ENCODE results near the gene CLEC18B.
A peak's percentile ranks its signal among the peaks of the same experiment; 100 is the strongest.
"Not testable (repeated sequence)": the region's sequence is repeated elsewhere in the genome, so short reads cannot be mapped to it uniquely, and the experiment has no call there.

CLEC18B gene

GRCh38 chr16:74420612-74421481 is at the start of gene CLEC18B:
TSS of gene CLEC18B (minus strand) at chr16:74421478. CDS start at chr16:74421270, 208 bp downstream.
- not testable (repeated sequence) for H3K27ac Mint-ChIP-seq

GRCh38 chr16:74469946-74470478 is 48.7 kb upstream of the CLEC18B start:
- peaks cover 69% of the 10 kb centered on the region for H3K36me3 Mint-ChIP-seq (ENCODE audit: low read depth)
- H3K27me3 Mint-ChIP-seq: no peaks in the 10 kb centered on the region
- H3K4me3 Mint-ChIP-seq: no peak overlapping the region
- H3K4me1 Mint-ChIP-seq (ENCODE audit: low read depth): peaks cover 18% of the 10 kb centered on the region
- no peaks in the 10 kb centered on the region for H3K9me3 Mint-ChIP-seq
- no peak overlapping the region for H3K27ac Mint-ChIP-seq

More at GRCh38 chr16:74420612-74421481, at the start of gene CLEC18B:
- H3K9me3 Mint-ChIP-seq; H3K36me3 Mint-ChIP-seq (ENCODE audit: low read depth); H3K4me1 Mint-ChIP-seq (ENCODE audit: low read depth); H3K4me3 Mint-ChIP-seq; H3K27me3 Mint-ChIP-seq: not testable (repeated sequence)

- no peaks in the 10 kb centered on the region for H3K27me3 Mint-ChIP-seq
- no peak overlapping the region for H3K27ac Mint-ChIP-seq
- H3K4me3 Mint-ChIP-seq: no peak overlapping the region
- H3K9me3 Mint-ChIP-seq: no peaks in the 10 kb centered on the region
- H3K36me3 Mint-ChIP-seq (ENCODE audit: low read depth): peaks cover 69% of the 10 kb centered on the region
- peaks cover 21% of the 10 kb centered on the region for H3K4me1 Mint-ChIP-seq (ENCODE audit: low read depth)
These were observed 47.7 kb upstream of the CLEC18B start for GRCh38 chr16:74468807-74469525.

DNA sequence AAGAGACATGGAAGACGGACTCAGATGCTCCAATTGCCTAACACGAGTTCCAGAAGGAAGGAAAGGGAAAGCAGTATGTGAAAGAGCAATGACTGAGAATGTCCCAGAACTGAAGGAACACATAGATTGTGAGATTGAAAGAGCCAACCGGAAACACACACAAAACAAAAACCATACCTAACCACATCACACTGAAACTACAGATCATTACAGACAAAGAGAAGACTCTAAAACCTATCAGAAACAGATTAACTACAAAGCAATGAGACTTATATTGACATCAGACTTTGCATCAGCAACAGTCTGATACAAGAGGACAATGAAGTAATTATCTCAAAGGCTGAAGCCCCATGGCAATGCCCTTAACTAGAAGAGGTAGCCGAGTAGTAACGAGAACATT is 45.6 kb upstream of the CLEC18B start:
- H3K27ac Mint-ChIP-seq: peak overlapping the region; percentile 16
- H3K4me1 Mint-ChIP-seq (ENCODE audit: low read depth): peaks cover 21% of the 10 kb centered on the region
- no peaks in the 10 kb centered on the region for H3K9me3 Mint-ChIP-seq
- H3K27me3 Mint-ChIP-seq: no peaks in the 10 kb centered on the region
- H3K4me3 Mint-ChIP-seq: no peak overlapping the region
- H3K36me3 Mint-ChIP-seq (ENCODE audit: low read depth): peaks cover 74% of the 10 kb centered on the region

DNA sequence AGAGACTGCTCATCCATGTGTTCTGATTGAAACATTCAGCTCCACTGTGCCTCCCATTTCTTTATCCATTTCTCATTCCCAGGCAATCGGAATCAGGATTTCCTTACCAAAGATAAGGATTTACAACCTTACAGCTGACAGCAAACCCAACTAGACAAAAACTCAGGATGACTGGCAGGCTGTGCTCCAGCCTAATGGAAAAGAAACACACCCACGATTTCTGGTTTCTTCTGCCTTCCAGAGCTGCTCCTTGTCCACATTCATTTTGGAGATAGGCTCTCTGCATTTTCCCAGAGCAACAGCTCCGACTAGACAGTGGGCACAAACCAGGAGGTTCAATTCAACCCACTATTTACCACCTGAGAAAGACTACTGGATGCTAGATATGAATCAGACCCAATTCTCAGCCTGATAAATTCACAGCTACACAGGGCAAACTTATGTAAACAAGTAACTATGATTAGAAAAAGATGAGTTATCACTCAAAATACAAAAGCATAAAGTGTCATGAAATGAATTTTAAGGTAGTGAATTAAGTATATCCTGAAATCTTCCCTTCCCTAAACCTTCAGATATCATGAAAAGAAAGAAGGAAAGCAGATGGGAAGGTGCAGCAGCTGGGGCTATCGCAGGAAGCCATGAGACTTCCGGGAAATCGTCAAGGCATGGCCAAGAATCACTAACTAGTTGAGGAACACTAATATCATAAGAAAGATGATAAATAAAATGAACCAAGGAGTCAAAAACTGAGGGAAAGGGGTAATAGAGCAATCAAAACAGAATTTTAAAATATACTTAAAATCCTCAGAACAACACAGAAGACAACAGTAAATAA is 44.8 kb upstream of the CLEC18B start:
- Mint-ChIP-seq H3K4me1 (ENCODE audit: low read depth) (peaks cover 21% of the 10 kb centered on the region), H3K9me3 (no peaks in the 10 kb centered on the region), H3K27ac (peak overlapping the region; percentile 16), H3K27me3 (no peaks in the 10 kb centered on the region), H3K36me3 (ENCODE audit: low read depth) (peaks cover 70% of the 10 kb centered on the region), H3K4me3 (no peak overlapping the region)

GRCh38 chr16:74465281-74465680 is 44.0 kb upstream of the CLEC18B start:
- no peak overlapping the region for H3K27ac Mint-ChIP-seq

GRCh38 chr16:74463888-74464287 is 42.6 kb upstream of the CLEC18B start:
- Mint-ChIP-seq H3K4me3 (no peak overlapping the region), H3K36me3 (ENCODE audit: low read depth) (peaks cover 67% of the 10 kb centered on the region), H3K27ac (no peak overlapping the region), H3K4me1 (ENCODE audit: low read depth) (peaks cover 21% of the 10 kb centered on the region), H3K9me3 (no peaks in the 10 kb centered on the region), H3K27me3 (no peaks in the 10 kb centered on the region)

More at GRCh38 chr16:74465281-74465680, 44.0 kb upstream of the CLEC18B start:
- Mint-ChIP-seq H3K4me1 (ENCODE audit: low read depth) (peaks cover 21% of the 10 kb centered on the region), H3K4me3 (no peak overlapping the region), H3K36me3 (ENCODE audit: low read depth) (peaks cover 69% of the 10 kb centered on the region), H3K9me3 (no peaks in the 10 kb centered on the region), H3K27me3 (no peaks in the 10 kb centered on the region)

- H3K9me3 Mint-ChIP-seq: no peaks in the 10 kb centered on the region
- no peak overlapping the region for H3K4me3 Mint-ChIP-seq
- H3K27ac Mint-ChIP-seq: no peak overlapping the region
These were observed 41.1 kb upstream of the CLEC18B start for GRCh38 chr16:74462361-74462760.

GRCh38 chr16:74461826-74462225 is 40.5 kb upstream of the CLEC18B start:
- Mint-ChIP-seq H3K27me3 (no peaks in the 10 kb centered on the region), H3K4me1 (ENCODE audit: low read depth) (peaks cover 10% of the 10 kb centered on the region), H3K36me3 (ENCODE audit: low read depth) (peaks cover 64% of the 10 kb centered on the region), H3K27ac (no peak overlapping the region), H3K9me3 (no peaks in the 10 kb centered on the region), H3K4me3 (no peak overlapping the region)

More at GRCh38 chr16:74462361-74462760, 41.1 kb upstream of the CLEC18B start:
- Mint-ChIP-seq H3K27me3 (no peaks in the 10 kb centered on the region), H3K4me1 (ENCODE audit: low read depth) (peaks cover 15% of the 10 kb centered on the region), H3K36me3 (ENCODE audit: low read depth) (peaks cover 68% of the 10 kb centered on the region)

GRCh38 chr16:74460542-74460941 is 39.3 kb upstream of the CLEC18B start:
- H3K27me3 Mint-ChIP-seq: no peaks in the 10 kb centered on the region
- peaks cover 3% of the 10 kb centered on the region for H3K4me1 Mint-ChIP-seq (ENCODE audit: low read depth)
- no peaks in the 10 kb centered on the region for H3K9me3 Mint-ChIP-seq
- no peak overlapping the region for H3K27ac Mint-ChIP-seq
- no peak overlapping the region for H3K4me3 Mint-ChIP-seq
- peaks cover 65% of the 10 kb centered on the region for H3K36me3 Mint-ChIP-seq (ENCODE audit: low read depth)

GRCh38 chr16:74456290-74456625 is 35.0 kb upstream of the CLEC18B start:
- no peak overlapping the region for H3K4me3 Mint-ChIP-seq
- no peaks in the 10 kb centered on the region for H3K27me3 Mint-ChIP-seq
- no peaks in the 10 kb centered on the region for H3K4me1 Mint-ChIP-seq (ENCODE audit: low read depth)
- H3K36me3 Mint-ChIP-seq (ENCODE audit: low read depth): peaks cover 58% of the 10 kb centered on the region
- no peaks in the 10 kb centered on the region for H3K9me3 Mint-ChIP-seq
- H3K27ac Mint-ChIP-seq: no peak overlapping the region

DNA sequence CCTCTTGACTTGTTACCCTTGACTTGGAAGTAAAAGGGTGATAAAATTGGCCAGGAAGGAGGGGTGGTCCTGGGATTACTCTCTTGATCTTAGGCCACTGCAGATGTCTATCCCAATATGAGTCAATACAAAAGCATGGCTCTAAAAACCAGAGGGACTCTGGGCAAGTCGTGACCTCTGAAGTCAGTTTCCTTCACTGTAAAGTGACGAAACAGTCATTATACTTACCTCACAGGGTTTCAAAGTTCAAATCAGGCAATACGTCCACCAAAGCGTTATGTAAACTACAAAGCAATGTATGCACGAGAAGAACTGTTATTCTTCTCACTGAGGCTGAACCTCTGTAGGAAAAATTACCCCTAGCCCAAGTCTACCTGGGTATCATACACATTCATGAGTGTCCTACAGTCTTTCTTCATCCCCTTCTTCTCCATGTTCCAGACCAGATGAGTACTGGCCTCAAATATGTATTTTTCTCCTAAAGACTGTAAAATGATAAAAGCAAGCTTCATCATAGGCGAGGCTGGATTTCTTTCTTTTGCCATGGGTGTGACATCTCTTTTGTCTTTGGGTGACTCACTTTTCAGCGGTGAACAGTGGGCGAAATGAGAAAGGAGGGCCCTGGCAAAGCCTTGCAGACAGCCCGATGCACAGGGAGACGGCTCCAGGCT is 34.5 kb upstream of the CLEC18B start:
- Mint-ChIP-seq H3K27ac (no peak overlapping the region), H3K36me3 (ENCODE audit: low read depth) (peaks cover 62% of the 10 kb centered on the region), H3K27me3 (no peaks in the 10 kb centered on the region), H3K4me3 (no peak overlapping the region), H3K9me3 (no peaks in the 10 kb centered on the region), H3K4me1 (ENCODE audit: low read depth) (no peaks in the 10 kb centered on the region)

- Mint-ChIP-seq H3K9me3 (no peaks in the 10 kb centered on the region), H3K27ac (peak overlapping the region; percentile 32)
These were observed 33.9 kb upstream of the CLEC18B start for GRCh38 chr16:74455213-74455612.

More at GRCh38 chr16:74455213-74455612, 33.9 kb upstream of the CLEC18B start:
- Mint-ChIP-seq H3K4me1 (ENCODE audit: low read depth) (no peaks in the 10 kb centered on the region), H3K4me3 (no peak overlapping the region), H3K27me3 (no peaks in the 10 kb centered on the region), H3K36me3 (ENCODE audit: low read depth) (peaks cover 65% of the 10 kb centered on the region)

Measured in stimulated activated naive CD8-positive, alpha-beta T cell treated with anti-CD3 and anti-CD28 coated beads, Interleukin-15, Interleukin-2, amounts not matched to agents 100 ng/mL and 50 ng/mL, for 24 hours (primary cell).